AG04449 (cell line): Measurements from ENCODE around the gene SLC23A1.
"Not testable (repeated sequence)": the region's sequence is repeated elsewhere in the genome, so short reads cannot be mapped to it uniquely, and the experiment has no call there.

Experiments used
- CTCF ChIA-PET: fragments of 350-600 bp; formaldehyde crosslinking; extraction: SDS; loops from one replicate; lab custom pipeline; 2021; ENCODE audit warnings: antibody characterized with exemption; lab: Yijun Ruan, JAX
- POLR2A ChIA-PET: fragments of 400-600, 350-600 bp; formaldehyde crosslinking; extraction: SDS; loops from one replicate; lab custom pipeline; 2020; ENCODE audit warnings: antibody characterized with exemption, inconsistent platforms; lab: Yijun Ruan, JAX
- DNase-seq: peaks from one replicate; pipeline ENCODE4 v3.0.0-alpha.2; 2010; ENCODE audit warnings: low read depth, low spot score
- H3K4me3 ChIP-seq: 2 replicates; pipeline ENCODE4 v1.5.1; 2011; ENCODE audit warnings: low read depth, mild to moderate bottlenecking, control low read depth, low read length
- CTCF ChIP-seq: IDR thresholded peaks from one replicate; pipeline ENCODE4 v1.5.1; 2011; ENCODE audit warnings: mild to moderate bottlenecking, moderate library complexity, low read length, control low read depth, inconsistent platforms; ENCODE audit not compliant: insufficient read depth; ENCODE audit errors: missing control alignments

Gene SLC23A1

GRCh38 chr5:139360384-139360783 is 22.7 kb downstream of the SLC23A1 start:
- TF ChIP-seq CTCF = no peak
- H3K4me3 ChIP-seq = no peak overlapping the region
- CTCF ChIA-PET = interaction anchor here (0.7 to 1.2 kb wide), 2 partner anchors 19 to 42 kb away, joined by 3 to 4 read pairs; partner anchors contain the start of gene PAIP2
- POLR2A ChIA-PET = no interaction called here
- no peak for DNase-seq

- no peak overlapping the region for H3K4me3 ChIP-seq
- DNase-seq = no peak
- TF ChIP-seq CTCF = no peak
- ChIA-PET CTCF (interaction anchor here (1.0 to 1.8 kb wide), 2 partner anchors 9 to 16 kb away, joined by 3 to 5 read pairs; no protein-coding TSS in a partner anchor), POLR2A (no interaction called here)
These were observed 25.0 kb downstream of the SLC23A1 start for GRCh38 chr5:139358064-139358463.

- CTCF ChIA-PET, H3K4me3 ChIP-seq, DNase-seq: not testable (repeated sequence)
- POLR2A ChIA-PET = interaction anchor here (0.9 kb wide), 1 partner anchor 14 kb away, joined by 3 read pairs; the partner anchor contains the start of gene PAIP2
These were observed 27.2 kb downstream of the SLC23A1 start for GRCh38 chr5:139355900-139356299.

GRCh38 chr5:139354186-139354585 is 28.9 kb downstream of the SLC23A1 start:
- H3K4me3 ChIP-seq = no peak overlapping the region
- ChIA-PET CTCF (interaction anchor here (0.6 to 1.0 kb wide), 4 partner anchors 12 to 31 kb away, joined by 3 to 5 read pairs (median 4); partner anchors contain the start of gene PAIP2), POLR2A (no interaction called here)
- no peak for TF ChIP-seq CTCF
- DNase-seq = no peak

- CTCF ChIA-PET, POLR2A ChIA-PET, DNase-seq, H3K4me3 ChIP-seq: not testable (repeated sequence)
These were observed 35.2 kb downstream of the SLC23A1 start for GRCh38 chr5:139347863-139348262.

- H3K4me3 ChIP-seq, DNase-seq, POLR2A ChIA-PET: not testable (repeated sequence)
- CTCF ChIA-PET = interaction anchor here (1.4 kb wide), 1 partner anchor 168 kb away, joined by 4 read pairs; no protein-coding TSS in a partner anchor
These were observed 37.7 kb downstream of the SLC23A1 start for GRCh38 chr5:139345442-139345841.

GRCh38 chr5:139344177-139344576 is 38.9 kb downstream of the SLC23A1 start:
- no peak for DNase-seq
- ChIA-PET CTCF (no interaction called here), POLR2A (no interaction called here)
- no peak overlapping the region for H3K4me3 ChIP-seq
- no peak for TF ChIP-seq CTCF

- H3K4me3 ChIP-seq = peak overlapping the region; percentile 100
- POLR2A ChIA-PET = no interaction called here
- DNase-seq = no peak
- no peak for TF ChIP-seq CTCF
- CTCF ChIA-PET = no interaction called here
These were observed 39.6 kb downstream of the SLC23A1 start for GRCh38 chr5:139343476-139343875.
